ENCODE results near the gene TRIM66.
A peak's percentile ranks its signal among the peaks of the same experiment; 100 is the strongest.

TRIM66 gene

GRCh38 chr11:8605971-8606563, 76.4 kb downstream of the TRIM66 start:
- no peak for DNase-seq (ENCODE audit: low read depth)

- DNase-seq (ENCODE audit: low read depth) = peak; percentile 12
These were observed 78.3 kb downstream of the TRIM66 start for GRCh38 chr11:8604078-8604723.

- DNase-seq (ENCODE audit: low read depth) = no peak
These were observed 78.8 kb downstream of the TRIM66 start for GRCh38 chr11:8603696-8604077.

- no peak for DNase-seq (ENCODE audit: low read depth)
These were observed 80.9 kb downstream of the TRIM66 start for GRCh38 chr11:8601376-8602133.

GRCh38 chr11:8598506-8598905, 84.0 kb downstream of the TRIM66 start:
- DNase-seq (ENCODE audit: low read depth) = no peak

GRCh38 chr11:8597182-8597581, 85.3 kb downstream of the TRIM66 start:
- DNase-seq (ENCODE audit: low read depth) = no peak

- no peak for DNase-seq (ENCODE audit: low read depth)
These were observed 85.9 kb downstream of the TRIM66 start for GRCh38 chr11:8596504-8597046.

GRCh38 chr11:8593935-8594909, 88.2 kb downstream of the TRIM66 start, which contains the start of gene STK33:
STK33 (minus strand) TSS chr11:8594228; CDS start chr11:8474905, 119,323 bp downstream.
- DNase-seq (ENCODE audit: low read depth) = no peak

GRCh38 chr11:8593455-8593854, 89.0 kb downstream of the TRIM66 start:
- no peak for DNase-seq (ENCODE audit: low read depth)

GRCh38 chr11:8587915-8588314, 94.5 kb downstream of the TRIM66 start:
- no peak for DNase-seq (ENCODE audit: low read depth)

- DNase-seq (ENCODE audit: low read depth) = no peak
These were observed 95.7 kb downstream of the TRIM66 start for GRCh38 chr11:8586805-8587204.

GRCh38 chr11:8586184-8586583, 96.3 kb downstream of the TRIM66 start:
- DNase-seq (ENCODE audit: low read depth) = no peak

GRCh38 chr11:8584511-8584910, 98.0 kb downstream of the TRIM66 start:
- DNase-seq (ENCODE audit: low read depth) = no peak

- no peak for DNase-seq (ENCODE audit: low read depth)
These were observed 98.4 kb downstream of the TRIM66 start for GRCh38 chr11:8584082-8584481.

GRCh38 chr11:8581300-8581699, 101.2 kb downstream of the TRIM66 start:
- DNase-seq (ENCODE audit: low read depth) = no peak

GRCh38 chr11:8577791-8578581, 104.5 kb downstream of the TRIM66 start:
- DNase-seq (ENCODE audit: low read depth) = no peak

- DNase-seq (ENCODE audit: low read depth) = no peak
These were observed 107.7 kb downstream of the TRIM66 start for GRCh38 chr11:8574798-8575197.

- no peak for DNase-seq (ENCODE audit: low read depth)
These were observed 108.7 kb downstream of the TRIM66 start for GRCh38 chr11:8573777-8574176.

GRCh38 chr11:8567602-8568198, 114.8 kb downstream of the TRIM66 start:
- DNase-seq (ENCODE audit: low read depth) = no peak

GRCh38 chr11:8566613-8567210, 115.8 kb downstream of the TRIM66 start:
- no peak for DNase-seq (ENCODE audit: low read depth)
